DOHH2 (cell line): ENCODE results near the gene MEGF10.

Experiments
- EZH2phosphoT487 ChIP-seq: fragments of 200-600 bp; sonication (generic); IDR thresholded peaks from 2 replicates; pipeline ENCODE4 v1.6.1; 2017; ENCODE audit warnings: borderline replicate concordance, mild to moderate bottlenecking, antibody characterized with exemption, low read length, moderate library complexity, mixed read lengths
- TF ChIP-seq, protein P1 (sequence below): fragments of 200-600 bp; sonication (generic); IDR thresholded peaks from one replicate; pipeline ENCODE4 v1.5.1; 2014; ENCODE audit warnings: antibody characterized with exemption, mild to moderate bottlenecking, low read depth, low read length; ENCODE audit not compliant: poor library complexity, severe bottlenecking

GRCh38 chr5:127444171-127444570 is 153.6 kb downstream of the MEGF10 start:
- TF ChIP-seq, protein P1, sequence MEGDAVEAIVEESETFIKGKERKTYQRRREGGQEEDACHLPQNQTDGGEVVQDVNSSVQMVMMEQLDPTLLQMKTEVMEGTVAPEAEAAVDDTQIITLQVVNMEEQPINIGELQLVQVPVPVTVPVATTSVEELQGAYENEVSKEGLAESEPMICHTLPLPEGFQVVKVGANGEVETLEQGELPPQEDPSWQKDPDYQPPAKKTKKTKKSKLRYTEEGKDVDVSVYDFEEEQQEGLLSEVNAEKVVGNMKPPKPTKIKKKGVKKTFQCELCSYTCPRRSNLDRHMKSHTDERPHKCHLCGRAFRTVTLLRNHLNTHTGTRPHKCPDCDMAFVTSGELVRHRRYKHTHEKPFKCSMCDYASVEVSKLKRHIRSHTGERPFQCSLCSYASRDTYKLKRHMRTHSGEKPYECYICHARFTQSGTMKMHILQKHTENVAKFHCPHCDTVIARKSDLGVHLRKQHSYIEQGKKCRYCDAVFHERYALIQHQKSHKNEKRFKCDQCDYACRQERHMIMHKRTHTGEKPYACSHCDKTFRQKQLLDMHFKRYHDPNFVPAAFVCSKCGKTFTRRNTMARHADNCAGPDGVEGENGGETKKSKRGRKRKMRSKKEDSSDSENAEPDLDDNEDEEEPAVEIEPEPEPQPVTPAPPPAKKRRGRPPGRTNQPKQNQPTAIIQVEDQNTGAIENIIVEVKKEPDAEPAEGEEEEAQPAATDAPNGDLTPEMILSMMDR: no peak
- no peak for TF ChIP-seq EZH2phosphoT487
